Mucosa of stomach (tissue), 1 donor: Measurements from ENCODE around the gene FRMD4A.
"Not testable (repeated sequence)": the region's sequence is repeated elsewhere in the genome, so short reads cannot be mapped to it uniquely, and the experiment has no call there.

ENCODE experiments used
- H3K27me3 ChIP-seq: one replicate; pipeline ENCODE4 v1.7.0; 2013; ENCODE audit warnings: mild to moderate bottlenecking, low read length; ENCODE audit not compliant: control insufficient read depth, insufficient read depth
- H3K36me3 ChIP-seq: one replicate; pipeline ENCODE4 v1.7.0; 2013; ENCODE audit warnings: low read length; ENCODE audit not compliant: control insufficient read depth, insufficient read depth
- H3K4me1 ChIP-seq: one replicate; pipeline ENCODE4 v1.7.0; 2013; ENCODE audit warnings: mild to moderate bottlenecking, low read length; ENCODE audit not compliant: control insufficient read depth, insufficient read depth
- H3K4me3 ChIP-seq: one replicate; pipeline ENCODE4 v1.7.0; 2013; ENCODE audit warnings: low read length
- H3K9ac ChIP-seq: one replicate; pipeline ENCODE4 v1.7.0; 2013; ENCODE audit warnings: mild to moderate bottlenecking, low read length, moderate library complexity
- H3K9me3 ChIP-seq: one replicate; pipeline ENCODE4 v1.7.0; 2013; ENCODE audit warnings: mild to moderate bottlenecking, low read length, moderate library complexity; ENCODE audit not compliant: control insufficient read depth
- donor health status: Pancreatic carcinoma.

Gene FRMD4A

GRCh38 chr10:13775786-13776775 lies 554.6 kb downstream of the FRMD4A start:
- Histone ChIP-seq H3K27me3 (no peaks in the 10 kb centered on the region), H3K9me3 (no peaks in the 10 kb centered on the region)

GRCh38 chr10:13774303-13774893 lies 556.3 kb downstream of the FRMD4A start:
- Histone ChIP-seq H3K36me3 (no peaks in the 10 kb centered on the region), H3K4me1 (no peaks in the 10 kb centered on the region), H3K9ac (no peak overlapping the region), H3K27me3 (no peaks in the 10 kb centered on the region), H3K4me3 (no peak overlapping the region), H3K9me3 (no peaks in the 10 kb centered on the region)

More at GRCh38 chr10:13775786-13776775, 554.6 kb downstream of the FRMD4A start:
- no peak overlapping the region for H3K4me3 ChIP-seq
- no peaks in the 10 kb centered on the region for H3K36me3 ChIP-seq
- no peaks in the 10 kb centered on the region for H3K4me1 ChIP-seq
- H3K9ac ChIP-seq = no peak overlapping the region

GRCh38 chr10:13773496-13774170 lies 557.1 kb downstream of the FRMD4A start:
- Histone ChIP-seq H3K4me3 (no peak overlapping the region), H3K9me3 (no peaks in the 10 kb centered on the region), H3K4me1 (no peaks in the 10 kb centered on the region), H3K27me3 (no peaks in the 10 kb centered on the region), H3K36me3 (no peaks in the 10 kb centered on the region), H3K9ac (no peak overlapping the region)

GRCh38 chr10:13773043-13773442 lies 557.7 kb downstream of the FRMD4A start:
- no peak overlapping the region for H3K4me3 ChIP-seq
- H3K27me3 ChIP-seq = no peaks in the 10 kb centered on the region
- H3K9ac ChIP-seq = no peak overlapping the region

GRCh38 chr10:13771992-13772391 lies 558.7 kb downstream of the FRMD4A start:
- no peak overlapping the region for H3K9ac ChIP-seq
- no peaks in the 10 kb centered on the region for H3K36me3 ChIP-seq
- H3K27me3 ChIP-seq = no peaks in the 10 kb centered on the region
- H3K4me1 ChIP-seq = no peaks in the 10 kb centered on the region
- no peak overlapping the region for H3K4me3 ChIP-seq
- H3K9me3 ChIP-seq = no peaks in the 10 kb centered on the region

More at GRCh38 chr10:13773043-13773442, 557.7 kb downstream of the FRMD4A start:
- no peaks in the 10 kb centered on the region for H3K4me1 ChIP-seq
- H3K9me3 ChIP-seq = no peaks in the 10 kb centered on the region
- no peaks in the 10 kb centered on the region for H3K36me3 ChIP-seq

GRCh38 chr10:13770760-13771493 lies 559.8 kb downstream of the FRMD4A start:
- Histone ChIP-seq H3K4me1 (peaks cover under 1% of the 10 kb centered on the region), H3K27me3 (no peaks in the 10 kb centered on the region), H3K9ac (no peak overlapping the region), H3K4me3 (no peak overlapping the region), H3K9me3 (no peaks in the 10 kb centered on the region), H3K36me3 (no peaks in the 10 kb centered on the region)

- Histone ChIP-seq H3K9me3 (no peaks in the 10 kb centered on the region), H3K9ac (no peak overlapping the region), H3K27me3 (no peaks in the 10 kb centered on the region), H3K4me1 (peaks cover 5% of the 10 kb centered on the region), H3K4me3 (no peak overlapping the region), H3K36me3 (no peaks in the 10 kb centered on the region)
Measured at GRCh38 chr10:13769946-13770345, 560.8 kb downstream of the FRMD4A start.

- no peak overlapping the region for H3K4me3 ChIP-seq
- H3K36me3 ChIP-seq = no peaks in the 10 kb centered on the region
- H3K27me3 ChIP-seq = no peaks in the 10 kb centered on the region
- no peaks in the 10 kb centered on the region for H3K9me3 ChIP-seq
- peaks cover 5% of the 10 kb centered on the region for H3K4me1 ChIP-seq
- H3K9ac ChIP-seq = no peak overlapping the region
Measured at GRCh38 chr10:13767676-13768178, 563.0 kb downstream of the FRMD4A start.

- not testable (repeated sequence) for H3K36me3 ChIP-seq, H3K4me3 ChIP-seq, H3K4me1 ChIP-seq, H3K9me3 ChIP-seq, H3K9ac ChIP-seq, H3K27me3 ChIP-seq
Measured at GRCh38 chr10:13767148-13767547, 563.6 kb downstream of the FRMD4A start.

GRCh38 chr10:13765641-13766341 lies 564.9 kb downstream of the FRMD4A start:
- no peaks in the 10 kb centered on the region for H3K27me3 ChIP-seq
- H3K4me3 ChIP-seq = no peak overlapping the region
- H3K36me3 ChIP-seq = no peaks in the 10 kb centered on the region
- H3K9ac ChIP-seq = no peak overlapping the region
- H3K9me3 ChIP-seq = no peaks in the 10 kb centered on the region
- H3K4me1 ChIP-seq = peaks cover 5% of the 10 kb centered on the region

GRCh38 chr10:13761490-13762091 lies 569.1 kb downstream of the FRMD4A start:
- Histone ChIP-seq H3K36me3 (no peaks in the 10 kb centered on the region), H3K4me3 (no peak overlapping the region), H3K27me3 (no peaks in the 10 kb centered on the region), H3K9me3 (no peaks in the 10 kb centered on the region), H3K4me1 (peaks cover 5% of the 10 kb centered on the region), H3K9ac (no peak overlapping the region)
